Kidney (tissue), 14 donors: Measurements from ENCODE around the gene CDK11A. TPM values are rescaled to one million over a fixed set of nuclear protein-coding genes. Genes with fewer than 3 reads are reported as not detected.
"Not testable (repeated sequence)": the region's sequence is repeated elsewhere in the genome, so short reads cannot be mapped to it uniquely, and the experiment has no call there.

Experiments
- DNase-seq, 5 donors: peaks; one replicate each; pipeline ENCODE4 v3.0.0-alpha.2; 2013 to 2020
- FAIRE-seq: peaks from 2 replicates; lab custom pipeline; 2012; peaks lifted over from hg19 to GRCh38; lab: Jason Lieb, UNC
- H3K27ac ChIP-seq, 2 donors: one replicate each; pipeline ENCODE4 v1.7.0; 2013; ENCODE audit warnings: low read depth in 2 of 2, low read length in 2 of 2, inconsistent platforms in 1 of 2
- H3K27me3 ChIP-seq: one replicate; pipeline ENCODE4 v1.7.1; 2013; ENCODE audit warnings: low read length, inconsistent platforms; ENCODE audit not compliant: control insufficient read depth, insufficient read depth
- H3K36me3 ChIP-seq, 3 donors: one replicate each; pipeline versions ENCODE4 v1.7.0 to v1.7.1; 2013; ENCODE audit warnings: low read length in 3 of 3, control low read depth in 1 of 3, inconsistent platforms in 1 of 3; ENCODE audit not compliant: insufficient read depth in 3 of 3, control insufficient read depth in 2 of 3
- H3K4me1 ChIP-seq, 3 donors: one replicate each; pipeline versions ENCODE4 v1.7.0 to v1.7.1; 2013; ENCODE audit warnings: low read length in 3 of 3, inconsistent platforms in 1 of 3, low read depth in 1 of 3; ENCODE audit not compliant: control insufficient read depth in 2 of 3, insufficient read depth in 2 of 3
- H3K4me3 ChIP-seq, 3 donors: one replicate each; pipeline versions ENCODE4 v1.7.0 to v1.8.1; 2013; ENCODE audit warnings: low read length in 3 of 3, control low read depth in 1 of 3, inconsistent platforms in 1 of 3
- H3K9ac ChIP-seq, 3 donors: one replicate each; pipeline versions ENCODE4 v1.7.0 to v1.7.1; 2013; ENCODE audit warnings: low read length in 3 of 3, control low read depth in 1 of 3, inconsistent platforms in 1 of 3
- H3K9me3 ChIP-seq, 3 donors: one replicate each; pipeline versions ENCODE4 v1.7.0 to v1.7.1; 2013; ENCODE audit warnings: low read length in 3 of 3, control low read depth in 1 of 3, inconsistent platforms in 1 of 3; ENCODE audit not compliant: control insufficient read depth in 2 of 3, insufficient read depth in 1 of 3
- CTCF ChIP-seq: IDR thresholded peaks from 3 replicates; pipeline ENCODE4 v1.5.1; 2012; ENCODE audit warnings: mild to moderate bottlenecking, moderate library complexity, borderline replicate concordance; ENCODE audit not compliant: insufficient read depth; ENCODE audit errors: extremely low read depth
- intact Hi-C: fragments of 100-400 bp; cut with DNase I; formaldehyde crosslinking; loops from one replicate; pipeline ENCODE4 v1.11.1; 2022
- polyA plus RNA-seq: library from polyadenylated mRNA; stranded (reverse); fragments of 350-450 nt; fragmentation: Illumina TruSeq; extraction: RNeasy Lipid Tissue Mini Kit (QIAGEN cat#74804); gene quantifications from one replicate; pipeline ENCODE4 v1.2.3, GENCODE V29; 2014; ENCODE audit warnings: low read depth, low replicate concordance; ENCODE audit not compliant: insufficient read depth
- total RNA-seq: library from RNA; stranded (reverse); fragmentation: NEBNext Ultra II Directional; extraction: Animal tissue kit (Norgen Biotek cat#: 25700); gene quantifications from one replicate; pipeline ENCODE4 v1.2.1, GENCODE V29; 2021
- donor health status: control.
- donor health status: control.
- donor health status: control.
- donor health status: control.
- donor health status: control.
- donor health status: DM: yes; HTN: yes; CAD: no.
- donor health status: Normal renal cell carcinoma (clear cell type).

Gene CDK11A
- total and polyA plus RNA-seq, 2 donors from 2014 or later = 21.5 to 37.3 TPM

- H3K4me1 ChIP-seq, H3K27ac ChIP-seq, H3K4me3 ChIP-seq, FAIRE-seq, H3K36me3 ChIP-seq, H3K9ac ChIP-seq, H3K9me3 ChIP-seq, intact Hi-C loops, H3K27me3 ChIP-seq: not testable (repeated sequence)
- peak in 1 of 5 donors; percentile 77 for DNase-seq
Measured at GRCh38 chr1:1737675-1738590, 13.8 kb upstream of the CDK11A start.

- no peaks in the 10 kb centered on the region for H3K9me3 ChIP-seq
- H3K36me3 ChIP-seq = peaks cover 0 to 12% (median 5%) of the 10 kb centered on the region in 3 donors
- no peak overlapping the region for H3K27ac ChIP-seq
- intact Hi-C loops = no loop called here
- no peak for DNase-seq
- H3K27me3 ChIP-seq = no peaks in the 10 kb centered on the region
- no peak for TF ChIP-seq CTCF
- H3K4me1 ChIP-seq = no peaks in the 10 kb centered on the region
- FAIRE-seq = no peak
- no peak overlapping the region for H3K9ac ChIP-seq
- no peak overlapping the region for H3K4me3 ChIP-seq
Measured at GRCh38 chr1:1732381-1732780, 8.2 kb upstream of the CDK11A start.

- Histone ChIP-seq H3K9ac (no peak overlapping the region), H3K9me3 (no peaks in the 10 kb centered on the region), H3K27me3 (no peaks in the 10 kb centered on the region), H3K4me1 (no peaks in the 10 kb centered on the region), H3K36me3 (peaks cover 0 to 12% (median 5%) of the 10 kb centered on the region in 3 donors), H3K27ac (no peak overlapping the region), H3K4me3 (no peak overlapping the region)
- DNase-seq = no peak
- no peak for TF ChIP-seq CTCF
- intact Hi-C loops = no loop called here
- no peak for FAIRE-seq
Measured at GRCh38 chr1:1730870-1731269, 6.7 kb upstream of the CDK11A start.

- H3K27me3 ChIP-seq, FAIRE-seq, H3K4me3 ChIP-seq, H3K27ac ChIP-seq, H3K9me3 ChIP-seq, H3K4me1 ChIP-seq, H3K9ac ChIP-seq, DNase-seq, intact Hi-C loops: not testable (repeated sequence)
- H3K36me3 ChIP-seq = peaks cover 0 to 12% (median 5%) of the 10 kb centered on the region in 3 donors
Measured at GRCh38 chr1:1730230-1730629, 6.1 kb upstream of the CDK11A start.

- H3K4me3 ChIP-seq, intact Hi-C loops, H3K27ac ChIP-seq, H3K9me3 ChIP-seq, FAIRE-seq, H3K4me1 ChIP-seq, H3K27me3 ChIP-seq, DNase-seq, H3K9ac ChIP-seq: not testable (repeated sequence)
- H3K36me3 ChIP-seq = peaks cover 0 to 12% (median 5%) of the 10 kb centered on the region in 3 donors
Measured at GRCh38 chr1:1729116-1729816, 5.1 kb upstream of the CDK11A start.

DNA sequence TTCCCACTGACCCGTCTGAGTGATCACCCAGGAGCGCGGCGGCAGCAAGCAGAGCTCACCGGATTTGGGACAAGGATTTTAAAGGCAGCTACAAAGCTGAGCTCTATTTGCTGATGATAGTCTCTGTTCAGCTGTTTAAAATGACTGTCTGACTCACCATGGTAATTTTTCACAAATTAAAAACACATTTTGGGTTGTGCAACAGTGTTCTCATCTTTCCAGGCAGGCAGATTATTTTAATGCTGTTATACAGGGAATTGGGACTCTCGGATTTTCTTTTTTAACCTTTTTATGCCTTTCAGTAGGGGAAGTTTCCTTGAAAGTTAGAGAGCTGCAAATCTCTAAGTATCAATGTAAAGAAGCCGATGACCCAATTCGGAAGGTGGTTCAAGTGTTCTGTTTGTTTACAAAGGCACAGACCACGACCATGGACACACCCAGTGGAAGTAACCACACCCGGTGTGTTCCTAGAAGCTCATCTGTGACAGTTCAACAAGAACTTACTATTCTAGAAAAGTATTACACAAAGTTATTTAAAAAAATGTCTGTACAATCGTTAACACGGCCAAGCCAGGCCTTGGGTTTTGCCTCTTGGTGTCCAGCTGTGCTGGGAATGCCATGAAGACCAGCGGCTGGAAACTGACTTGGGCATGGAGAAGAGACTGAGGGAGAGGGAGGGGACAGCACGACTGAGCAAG lies 4.3 kb upstream of the CDK11A start:
- peaks cover 0 to 12% (median 5%) of the 10 kb centered on the region in 3 donors for H3K36me3 ChIP-seq
- DNase-seq, H3K4me3 ChIP-seq, FAIRE-seq, H3K9me3 ChIP-seq, H3K27me3 ChIP-seq, H3K4me1 ChIP-seq, intact Hi-C loops, H3K9ac ChIP-seq, H3K27ac ChIP-seq: not testable (repeated sequence)
